Left cardiac atrium (tissue), 4 donors: ENCODE results near the gene PLET1. TPM values are rescaled to one million over a fixed set of nuclear protein-coding genes. Genes with fewer than 3 reads are reported as not detected.

Source experiments
- ATAC-seq, 2 donors: fragments of 200-7000 bp; cut with Tn5 transposase; one replicate each; pipeline ENCODE4 v1.9.1; 2020; ENCODE audit warnings: mild to moderate bottlenecking in 2 of 2, moderate library complexity in 2 of 2
- DNase-seq: peaks from one replicate; pipeline ENCODE4 v3.0.0-alpha.2; 2020
- intact Hi-C, 2 donors: fragments of 100-400 bp; cut with DNase I; formaldehyde crosslinking; loops; one replicate each; pipeline versions ENCODE4 v1.14.1 to v1.15.1; 2022 to 2023
- long read RNA-seq: library from polyadenylated mRNA; unstranded; transcript quantifications from one replicate; pipeline ENCODE4 v2.0.0, GENCODE V29; 2021
- total RNA-seq, 2 donors: library from RNA; stranded (reverse); fragmentation: NEBNext Ultra II Directional; extraction: Animal tissue kit (Norgen Biotek cat#: 25700); gene quantifications; one replicate each; pipeline ENCODE4 v1.2.1, GENCODE V29; 2021
- donor health status: DM: no; HTN: yes; CAD: no.
- donor health status: DM: no; HTN: yes; CAD: no; lungs with severe emphysema.
- donor health status: DM: yes; HTN: yes; CAD: no.
- donor health status: Dilated cardiomyopathy.

The PLET1 gene, protein sequence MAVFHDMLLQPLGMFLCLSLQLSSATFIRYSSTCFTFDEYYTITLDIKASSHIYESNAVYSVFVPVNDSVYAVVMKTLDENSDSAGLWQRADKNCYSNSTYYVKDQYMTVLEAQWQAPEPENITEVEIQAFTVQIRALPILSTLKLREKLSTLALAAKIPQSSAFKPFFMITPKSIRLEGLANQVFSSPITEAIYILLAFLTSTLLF
- not detected for total RNA-seq
- long read RNA-seq = 0 reads

DNA sequence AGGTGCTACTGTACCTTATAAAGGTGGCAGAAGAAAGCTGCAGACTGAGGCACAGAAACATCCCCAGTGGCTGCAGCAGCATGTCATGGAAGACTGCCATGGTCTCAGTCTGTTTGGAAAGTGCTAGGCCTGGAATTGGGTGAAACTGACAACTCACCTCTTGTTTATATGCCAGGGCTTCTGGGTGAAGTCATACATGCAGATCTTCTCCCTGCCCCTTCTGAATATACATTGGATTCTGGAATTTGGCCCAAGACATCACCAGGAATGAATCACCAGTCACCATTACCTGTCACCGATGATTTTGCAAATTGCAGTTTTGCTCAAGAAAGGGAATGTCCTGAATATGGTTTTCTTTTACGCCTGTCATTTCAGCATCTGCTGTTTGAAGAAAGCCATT is at the start of gene PLET1:
TSS of gene PLET1 (minus strand) at position 371 of the 400 bp plus-strand sequence. CDS start at position 100, 271 bp downstream.
- ATAC-seq (no peak), DNase-seq (no peak)
- intact Hi-C loops = no loop called here

DNA sequence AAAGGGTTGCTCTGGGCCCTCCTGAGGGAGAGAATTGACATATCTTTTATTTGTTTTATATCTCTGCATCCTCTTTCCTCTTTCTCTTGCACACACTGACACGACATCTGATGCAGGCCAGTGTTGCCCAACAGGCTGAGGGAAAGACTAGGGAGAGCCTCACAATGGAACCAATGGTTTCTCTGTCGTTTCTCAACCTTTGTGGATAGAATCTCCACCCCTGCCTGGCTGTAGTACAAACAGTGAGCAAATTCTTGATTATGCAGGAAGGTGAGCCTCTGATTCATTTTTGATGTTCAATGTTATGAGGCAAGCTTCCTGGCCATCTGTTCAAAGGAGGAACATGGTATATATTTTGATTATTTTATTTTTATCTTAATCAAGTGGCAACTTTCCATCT is 49.8 kb upstream of the PLET1 start:
- ATAC-seq = peak in 1 of 2 donors; percentile 58
- intact Hi-C loops = no loop called here

DNA sequence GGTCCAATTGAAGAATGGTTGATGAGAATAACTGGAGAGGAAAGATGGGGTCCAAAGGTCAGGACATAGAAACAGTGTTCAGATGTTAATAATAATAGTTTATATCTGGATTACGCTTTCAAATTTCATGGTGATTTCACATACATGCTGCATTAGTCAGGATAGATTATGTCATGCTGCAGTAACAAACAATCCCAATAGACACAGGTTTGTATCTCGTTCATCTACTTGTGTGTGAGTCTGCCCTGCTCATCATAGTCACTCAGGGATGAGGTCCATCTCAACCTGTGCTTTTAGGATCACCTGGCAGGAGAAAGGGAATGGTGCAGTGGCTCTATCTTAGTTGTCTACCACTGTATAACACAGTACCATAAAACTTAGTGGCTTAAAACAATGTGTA is 48.0 kb upstream of the PLET1 start:
- ATAC-seq (no peak), DNase-seq (no peak)
- intact Hi-C loops = no loop called here

More for the DNA sequence above, 49.8 kb upstream of the PLET1 start:
- no peak for DNase-seq

DNA sequence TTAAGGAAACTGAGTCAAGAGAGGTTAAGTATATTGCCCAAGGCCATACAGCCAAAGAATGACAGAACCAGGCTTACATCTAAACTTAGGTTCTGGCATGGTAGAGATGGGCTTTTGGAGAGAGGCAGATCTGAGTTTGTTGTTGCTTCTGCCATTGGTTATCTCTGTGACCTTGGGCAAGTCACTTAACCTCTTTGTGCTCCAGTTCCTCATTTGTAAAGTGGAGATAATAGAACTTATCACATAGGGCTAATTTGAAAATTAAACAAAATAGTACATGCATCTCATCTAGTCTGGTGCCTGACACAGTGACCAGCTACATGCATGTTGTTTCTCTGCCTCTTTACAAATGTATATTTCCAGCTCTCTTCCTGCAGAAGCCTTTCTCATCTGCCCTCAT is 47.0 kb upstream of the PLET1 start:
- DNase-seq (no peak), ATAC-seq (no peak)
- intact Hi-C loops = no loop called here

DNA sequence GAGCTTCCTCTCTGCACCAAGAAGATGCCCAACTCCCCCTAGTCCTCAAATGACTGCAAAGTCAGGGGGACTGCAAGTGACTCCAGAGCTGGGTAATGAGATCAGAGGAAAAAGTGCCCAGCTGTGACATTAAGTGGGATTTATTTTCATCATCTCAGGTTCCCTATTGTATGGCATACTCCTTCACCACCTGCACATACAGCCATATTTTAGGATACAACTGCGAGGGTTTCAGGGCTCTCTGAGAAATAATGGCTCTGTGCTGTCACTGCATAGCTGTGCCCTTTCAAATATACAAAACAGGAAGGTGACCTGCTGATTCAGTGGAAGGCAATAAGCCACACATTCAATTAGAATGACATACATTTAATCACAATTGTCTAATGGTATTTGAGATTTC is 45.6 kb upstream of the PLET1 start:
- DNase-seq = no peak
- intact Hi-C loops = no loop called here
- no peak for ATAC-seq

DNA sequence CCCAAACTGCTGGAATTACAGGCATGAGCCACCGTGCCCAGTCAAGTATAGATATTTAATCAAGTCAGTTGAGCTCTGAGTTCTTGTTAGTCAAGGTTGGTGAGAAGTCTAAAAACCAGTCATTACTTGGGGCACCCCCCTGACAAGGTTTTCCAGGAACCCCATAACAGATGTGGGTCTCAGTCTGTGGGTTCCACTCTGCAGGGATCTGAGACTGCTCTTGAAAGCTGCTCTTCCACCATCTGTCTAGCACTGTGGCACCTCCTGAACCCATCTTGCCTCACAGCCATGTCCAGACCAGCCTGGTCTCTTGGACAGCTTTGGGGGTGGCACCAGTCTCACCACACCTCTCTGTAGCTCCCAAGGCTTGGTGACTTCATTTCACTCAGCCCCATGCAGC is 44.3 kb upstream of the PLET1 start:
- ATAC-seq (no peak), DNase-seq (no peak)
- intact Hi-C loops = no loop called here

DNA sequence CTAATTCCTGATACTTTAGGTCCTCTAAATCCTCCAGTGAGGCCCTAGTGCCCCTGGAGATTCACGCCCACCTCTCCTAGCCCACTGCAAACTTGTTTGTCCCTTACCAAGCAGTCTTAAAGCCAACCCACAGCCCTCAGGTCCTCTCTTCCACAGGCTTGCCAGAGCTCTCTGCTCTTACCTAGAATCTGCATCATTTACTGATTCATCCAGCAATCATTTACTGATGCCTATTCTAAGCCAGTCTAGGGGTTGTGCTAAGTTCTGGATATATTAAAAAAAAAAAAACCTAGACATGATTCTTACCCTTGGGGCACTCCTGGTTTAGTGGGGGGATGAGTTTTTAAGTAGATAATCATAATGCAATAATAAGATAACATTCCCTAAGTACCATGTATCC is 43.0 kb upstream of the PLET1 start:
- no peak for ATAC-seq
- intact Hi-C loops = no loop called here

DNA sequence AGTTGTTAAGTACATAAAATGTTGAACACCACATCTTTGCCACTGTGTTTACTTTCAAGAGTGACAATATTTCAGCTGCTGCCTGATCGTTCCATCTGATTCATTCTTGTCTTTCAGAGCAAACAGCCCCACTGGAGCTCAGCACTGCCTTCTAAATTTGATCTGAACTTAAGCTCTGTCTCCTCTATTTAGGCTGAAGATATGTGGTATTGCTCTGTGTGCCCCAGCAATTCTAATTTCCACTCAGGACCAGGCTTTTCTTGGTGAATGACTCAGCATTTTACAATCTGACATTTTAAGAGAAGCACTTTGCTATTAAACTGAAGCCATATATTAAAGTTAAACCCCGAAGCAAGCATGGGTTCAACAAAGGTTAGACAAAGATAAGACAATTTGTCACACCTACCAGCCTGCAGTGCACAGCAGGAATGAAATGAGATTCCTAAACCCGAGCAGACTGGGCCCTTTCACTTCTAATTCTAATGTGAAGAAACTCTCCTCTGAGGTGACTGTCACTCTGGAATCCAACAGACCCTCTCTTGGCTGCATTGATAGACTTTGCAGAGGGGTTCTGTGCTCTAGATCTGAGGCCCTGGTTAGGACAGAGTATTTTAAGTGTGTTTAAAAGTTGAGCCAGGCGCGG is 41.7 kb upstream of the PLET1 start:
- DNase-seq (no peak), ATAC-seq (no peak)
- intact Hi-C loops = no loop called here

More for the DNA sequence above, 43.0 kb upstream of the PLET1 start:
- no peak for DNase-seq

DNA sequence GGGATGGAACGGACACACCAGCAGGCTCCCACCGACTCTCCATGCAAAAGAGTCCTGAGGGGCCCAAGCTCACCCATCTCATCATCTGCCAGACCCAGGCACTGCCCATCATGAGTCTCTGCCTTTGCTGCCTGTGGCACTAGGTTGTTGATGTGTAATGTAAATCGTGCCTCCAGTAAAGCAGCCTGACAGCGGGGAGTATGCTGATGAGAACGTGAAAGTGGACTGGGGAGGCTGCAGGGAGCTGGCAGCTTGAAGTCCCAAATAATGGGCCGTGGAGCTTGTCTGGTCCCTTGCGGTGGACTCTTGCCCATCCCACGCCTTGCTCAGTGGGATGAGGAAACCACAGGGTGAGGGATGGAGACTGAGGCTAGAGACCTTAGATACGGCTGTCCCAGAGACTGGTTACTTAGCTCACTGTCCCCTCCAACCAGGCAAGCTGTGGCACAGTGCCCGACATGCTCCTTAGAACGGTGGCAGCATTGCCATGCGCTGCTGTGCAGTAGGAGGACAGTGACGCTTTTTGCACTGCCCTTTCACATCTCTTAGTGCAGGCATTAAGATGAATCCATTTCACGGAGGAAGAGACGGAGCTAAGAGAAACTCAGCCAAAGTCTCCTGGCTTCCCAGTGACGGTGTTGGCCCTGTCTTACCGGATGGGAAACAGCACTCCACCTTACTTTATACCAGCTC is 39.6 kb upstream of the PLET1 start:
- intact Hi-C loops = no loop called here
- ATAC-seq (peak in 1 of 2 donors; percentile 28), DNase-seq (peak; percentile 42)

DNA sequence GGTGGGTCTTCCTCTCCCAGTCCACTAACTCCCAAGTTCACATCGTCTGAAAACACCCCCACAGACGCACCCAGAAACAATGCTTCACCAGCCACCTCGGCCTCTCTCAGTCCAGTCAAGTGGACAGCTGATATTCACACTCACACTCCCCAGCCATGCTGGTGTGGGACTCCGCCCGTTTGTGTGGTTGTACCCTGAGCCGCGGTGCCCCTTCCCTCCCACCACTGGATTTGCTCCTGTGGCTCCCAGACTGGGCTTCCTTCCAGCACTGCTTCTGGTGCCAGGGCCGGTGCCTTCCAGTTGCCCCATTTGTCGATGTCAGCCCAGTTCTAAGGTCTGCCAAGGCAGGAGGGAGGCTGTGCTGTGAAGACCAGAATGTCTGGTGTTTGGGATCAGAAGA is 37.9 kb upstream of the PLET1 start:
- DNase-seq (peak; percentile 50), ATAC-seq (peak; percentile 78 to 86)
- intact Hi-C loops = no loop called here

DNA sequence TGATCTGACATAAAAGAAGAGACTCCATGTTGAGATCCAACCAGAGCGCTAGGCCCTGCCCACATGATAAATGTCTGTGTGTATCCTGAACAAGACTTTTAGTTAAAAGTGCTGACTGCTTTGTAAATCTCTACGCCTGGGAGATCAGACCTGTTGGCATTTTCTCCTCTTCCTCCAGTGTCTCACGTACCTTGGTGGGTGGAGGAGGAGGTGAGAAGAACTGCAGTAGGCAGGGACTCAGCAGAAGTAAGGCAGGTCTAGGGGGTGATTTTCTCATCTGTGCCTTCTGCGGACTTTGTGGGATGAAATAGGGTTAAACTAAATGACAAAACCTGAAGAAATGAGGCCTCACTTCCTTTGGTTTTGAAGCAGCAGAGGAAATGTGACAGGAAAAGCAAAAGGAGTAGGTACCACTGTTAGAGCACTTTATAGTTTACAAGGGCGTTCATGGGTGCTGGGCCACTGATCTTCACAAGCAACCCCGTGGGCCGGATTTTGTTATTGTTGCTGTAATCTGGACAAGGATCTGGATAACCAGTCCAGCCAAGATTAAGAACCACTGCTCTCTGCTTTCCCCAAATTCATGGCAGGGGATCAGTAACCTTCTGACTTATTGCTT is 36.7 kb upstream of the PLET1 start:
- ATAC-seq (no peak), DNase-seq (no peak)
- intact Hi-C loops = no loop called here

DNA sequence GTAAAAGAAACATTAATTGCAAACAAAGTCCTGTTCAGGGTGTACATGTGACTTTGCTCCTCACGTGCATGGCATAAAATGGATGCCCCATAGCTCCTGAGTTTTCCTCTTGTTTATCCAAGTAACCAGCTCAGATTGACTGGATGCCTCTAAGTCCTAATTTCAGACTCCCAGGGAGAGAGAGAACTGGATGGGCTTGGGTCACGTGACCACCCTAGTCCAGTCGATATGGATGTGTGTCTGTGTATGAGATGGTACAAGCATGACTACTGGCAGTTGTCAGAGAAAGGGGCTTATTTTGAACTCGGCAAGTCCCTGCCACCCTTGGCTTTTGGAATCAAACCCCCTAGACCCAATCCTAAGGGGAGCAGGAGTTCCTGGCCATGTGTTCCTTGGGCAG is 35.4 kb upstream of the PLET1 start:
- intact Hi-C loops = no loop called here
- DNase-seq = no peak

DNA sequence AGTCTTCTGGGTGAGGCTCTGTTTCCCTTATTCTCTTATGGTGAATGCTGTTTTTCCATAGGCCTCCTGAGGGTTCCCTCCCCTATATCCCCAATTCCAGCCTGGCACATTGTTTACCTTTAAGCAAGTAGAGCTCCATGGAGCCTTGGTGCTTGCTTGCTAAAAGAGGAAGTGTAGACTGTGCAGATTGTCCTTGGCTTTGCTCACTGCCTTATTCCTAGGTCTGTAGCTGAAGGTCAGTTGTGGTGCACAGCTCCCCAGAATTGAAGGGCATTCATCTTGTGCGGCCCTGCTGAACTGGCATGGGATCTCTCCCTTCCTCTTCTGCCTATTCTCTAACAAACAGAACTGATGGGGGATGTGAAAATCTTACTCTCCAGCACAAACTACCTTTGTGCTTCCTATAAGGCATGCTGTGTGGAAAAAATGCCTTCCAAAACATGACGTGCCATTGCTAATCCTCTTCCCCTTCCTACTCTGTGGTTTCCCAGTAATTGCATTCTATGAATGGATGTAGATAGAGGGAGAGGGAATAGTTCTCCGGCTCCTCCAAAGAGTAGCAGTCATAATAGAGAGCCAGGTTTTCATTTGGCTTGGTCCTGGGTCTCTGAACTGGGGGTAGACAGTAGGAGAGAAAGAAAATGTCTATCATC is 34.2 kb upstream of the PLET1 start:
- ATAC-seq (no peak), DNase-seq (no peak)
- intact Hi-C loops = loop anchor here in 1 of 2 donors (5.0 kb wide), 1 partner anchor 157 kb away; no protein-coding TSS in a partner anchor

More for the DNA sequence above, 35.4 kb upstream of the PLET1 start:
- ATAC-seq = no peak

DNA sequence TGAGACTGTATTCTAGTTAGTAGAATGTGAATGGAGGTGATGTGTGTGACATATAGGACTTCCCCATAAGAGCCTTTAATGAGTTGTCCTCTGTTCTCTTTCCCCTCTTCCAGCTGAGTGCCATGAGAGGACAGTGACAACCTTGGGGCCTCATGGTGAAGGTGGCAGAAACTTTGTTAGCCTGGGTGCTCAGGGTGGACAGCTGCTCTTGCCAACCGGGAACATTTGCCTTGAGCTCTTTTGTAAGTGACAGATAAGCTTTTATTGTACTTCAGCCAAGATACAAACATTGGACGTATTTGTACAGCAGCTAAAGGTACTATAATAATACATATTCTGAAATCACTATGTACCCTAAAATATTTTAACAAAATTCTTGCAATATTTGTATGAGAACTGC is 33.0 kb upstream of the PLET1 start:
- intact Hi-C loops = loop anchor here in 1 of 2 donors (5.0 kb wide), 1 partner anchor 159 kb away; no protein-coding TSS in a partner anchor
- DNase-seq (no peak), ATAC-seq (peak; percentile 41 to 45)

DNA sequence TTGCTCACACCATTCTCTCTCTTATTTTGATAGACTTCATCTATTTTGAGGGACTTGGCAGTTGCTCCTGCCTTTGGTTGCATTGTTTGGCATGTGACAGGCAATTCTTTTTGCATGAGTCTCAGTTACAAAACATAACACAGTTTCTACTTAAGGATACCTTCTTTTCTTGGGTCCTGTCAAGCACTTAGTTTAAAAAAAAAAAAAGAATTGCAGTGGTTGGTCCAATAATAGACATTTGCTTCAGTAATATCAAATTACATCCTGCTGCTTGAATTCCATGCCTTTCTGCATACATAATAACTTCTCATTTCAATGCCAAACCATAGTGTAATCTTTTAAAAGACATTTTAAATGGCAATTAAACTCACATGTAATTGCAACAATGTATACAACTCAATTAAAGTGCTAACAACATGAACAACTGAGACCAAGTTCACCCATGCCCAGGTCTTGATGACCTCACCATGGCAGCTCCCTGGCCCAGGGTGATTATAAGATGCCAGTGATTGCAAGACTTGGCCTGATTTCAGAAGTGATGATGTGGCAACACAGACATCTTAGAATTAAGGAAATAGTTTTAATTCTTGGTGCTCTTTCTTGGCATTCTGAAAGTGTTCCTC is 32.2 kb upstream of the PLET1 start:
- intact Hi-C loops = loop anchor here in 1 of 2 donors (5.0 kb wide), 1 partner anchor 159 kb away; no protein-coding TSS in a partner anchor
- DNase-seq (no peak), ATAC-seq (peak; percentile 17 to 19)

DNA sequence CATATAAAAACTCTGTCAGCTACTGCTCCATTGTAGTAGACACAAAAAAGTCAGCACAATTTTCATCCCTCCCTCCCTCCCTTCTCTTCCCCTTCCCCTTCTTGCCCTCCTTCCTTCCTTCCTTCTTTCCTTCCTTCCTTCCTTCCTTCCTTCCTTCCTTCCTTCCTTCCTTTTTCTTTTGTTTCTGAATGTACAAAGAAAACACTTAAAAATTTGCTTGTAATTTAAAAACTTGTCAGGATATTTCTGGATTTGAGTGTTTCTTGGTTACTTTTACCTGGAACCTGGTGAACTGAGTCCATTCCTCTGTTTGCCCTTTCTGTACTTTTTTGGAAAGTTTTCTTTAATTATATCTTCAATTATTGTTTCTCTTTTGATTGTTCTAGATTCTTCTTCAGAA is 31.5 kb upstream of the PLET1 start:
- ATAC-seq = no peak
- intact Hi-C loops = loop anchor here in 1 of 2 donors (5.0 kb wide), 1 partner anchor 160 kb away; no protein-coding TSS in a partner anchor
- DNase-seq = no peak

DNA sequence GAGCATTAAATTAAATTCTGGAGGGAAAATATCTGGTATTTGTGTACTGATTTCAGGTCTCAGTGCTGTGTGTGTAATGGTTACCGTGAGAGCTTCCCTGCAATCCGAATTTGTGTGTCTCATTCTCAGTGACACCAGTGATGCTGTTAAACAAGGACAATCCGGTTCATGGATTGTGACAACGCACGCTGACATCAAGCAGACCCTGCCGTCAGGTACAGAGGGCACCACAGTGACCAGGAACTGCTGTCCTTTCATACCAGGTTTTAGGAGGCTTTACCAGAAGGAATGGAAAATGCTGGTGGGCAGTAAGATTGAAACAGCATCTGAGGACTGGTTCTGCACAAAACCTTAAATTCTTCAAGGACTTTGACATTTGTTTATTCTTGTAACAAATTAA is 30.5 kb upstream of the PLET1 start:
- DNase-seq (no peak), ATAC-seq (no peak)
- intact Hi-C loops = loop anchor here in 1 of 2 donors (5.0 kb wide), 1 partner anchor 161 kb away; no protein-coding TSS in a partner anchor

DNA sequence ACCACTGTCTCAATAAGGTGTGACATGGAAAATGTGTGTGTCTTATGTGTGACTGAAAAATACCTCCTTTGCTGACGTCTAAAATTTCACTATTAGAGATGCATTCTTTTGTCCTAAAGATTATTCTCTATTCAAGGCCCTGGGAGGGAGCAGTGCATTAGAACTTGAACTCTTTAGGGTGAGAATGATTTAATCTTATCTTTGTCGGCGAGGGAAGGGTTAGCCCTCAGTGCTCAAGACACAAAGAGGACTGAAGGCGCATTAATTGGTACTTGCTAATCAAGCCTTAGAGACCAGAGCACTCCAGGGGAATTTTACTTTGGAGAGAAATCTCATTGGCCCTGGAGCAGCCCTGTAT is 29.8 kb upstream of the PLET1 start:
- intact Hi-C loops = loop anchor here in 1 of 2 donors (5.0 kb wide), 1 partner anchor 162 kb away; no protein-coding TSS in a partner anchor
- ATAC-seq (no peak), DNase-seq (no peak)
